Measurements from ENCODE around the gene RBM33.
"Not testable (repeated sequence)": the region's sequence is repeated elsewhere in the genome, so short reads cannot be mapped to it uniquely, and the experiment has no call there.

Gene RBM33

GRCh38 chr7:155681663-155682062 lies 37.2 kb downstream of the RBM33 start:
- no peak for TF ChIP-seq CTCF (IDR thresholded peaks at IDR 0.05; ENCODE audit: low read depth, low read length, missing control alignments)
- DNase-seq (ENCODE audit: low read depth), result no peak
- H3K4me3 ChIP-seq (ENCODE audit: low read depth, low read length), result no peak overlapping the region

DNA sequence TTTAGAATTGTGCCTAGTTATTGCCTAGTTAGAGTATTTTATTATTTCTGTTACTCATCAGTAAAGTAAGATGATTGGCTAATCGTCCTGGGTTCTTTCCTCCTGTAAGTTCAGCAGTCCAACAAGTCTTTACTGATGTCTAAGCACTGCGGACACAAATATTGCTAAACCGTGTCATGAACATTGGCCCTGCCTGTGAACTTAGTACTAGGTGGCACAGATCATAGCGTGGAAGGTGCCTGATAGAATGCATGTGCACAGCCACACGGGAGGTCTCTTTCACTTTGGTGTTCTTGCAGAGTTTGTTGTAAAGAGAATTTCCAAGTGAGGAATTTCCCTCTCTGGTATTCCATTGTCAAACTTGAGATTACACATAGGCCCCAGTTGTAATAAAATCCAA lies 38.0 kb downstream of the RBM33 start:
- no peak for DNase-seq (ENCODE audit: low read depth)
- no peak for TF ChIP-seq CTCF (IDR thresholded peaks at IDR 0.05; ENCODE audit: low read depth, low read length, missing control alignments)

DNA sequence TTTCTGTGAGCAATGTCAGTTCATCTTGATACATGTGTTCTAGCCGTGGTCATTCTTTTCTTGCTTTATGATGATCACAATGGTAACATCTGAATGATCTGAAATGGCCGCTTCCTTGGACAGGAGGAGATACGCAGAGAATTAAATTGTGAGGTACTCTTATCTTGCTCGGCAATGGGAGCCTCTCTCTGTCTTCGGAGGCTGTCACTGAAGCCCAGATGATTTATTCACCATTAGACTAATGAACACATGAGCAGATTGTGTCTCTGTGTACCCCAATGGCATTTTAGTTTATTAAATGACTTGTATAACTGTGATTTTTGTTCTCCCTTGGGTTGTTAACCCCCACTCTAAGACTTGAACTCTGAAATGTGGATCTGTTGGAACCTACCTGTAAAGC lies 38.6 kb downstream of the RBM33 start:
- no peak for DNase-seq (ENCODE audit: low read depth)
- no peak for TF ChIP-seq CTCF (IDR thresholded peaks at IDR 0.05; ENCODE audit: low read depth, low read length, missing control alignments)

More for the DNA sequence above, 38.0 kb downstream of the RBM33 start:
- H3K4me3 ChIP-seq (ENCODE audit: low read depth, low read length), result no peak overlapping the region

DNA sequence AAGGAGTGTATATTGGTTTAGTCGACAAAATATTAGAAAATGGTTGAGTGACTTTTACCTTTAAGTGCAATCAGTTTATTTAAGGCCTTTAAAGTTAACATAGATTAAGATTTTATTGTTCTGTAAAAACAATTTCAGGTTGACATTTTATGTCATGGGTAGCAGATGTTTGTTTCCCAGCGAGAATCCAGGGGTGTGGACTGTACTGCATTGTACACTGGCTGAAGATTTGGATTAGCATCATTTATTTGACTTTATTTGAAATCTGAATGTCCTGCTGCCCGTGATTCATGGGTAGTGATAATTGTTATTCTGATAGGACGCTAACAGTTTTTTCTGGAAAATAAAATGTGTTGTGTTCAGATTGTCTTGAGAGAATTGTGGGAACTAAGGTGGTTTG lies 39.3 kb downstream of the RBM33 start:
- no peak overlapping the region for H3K4me3 ChIP-seq (ENCODE audit: low read depth, low read length)
- TF ChIP-seq CTCF (IDR thresholded peaks at IDR 0.05; ENCODE audit: low read depth, low read length, missing control alignments), result no peak
- DNase-seq (ENCODE audit: low read depth), result no peak

More for the DNA sequence above, 38.6 kb downstream of the RBM33 start:
- no peak overlapping the region for H3K4me3 ChIP-seq (ENCODE audit: low read depth, low read length)

GRCh38 chr7:155684543-155684942 lies 40.1 kb downstream of the RBM33 start:
- H3K4me3 ChIP-seq (ENCODE audit: low read depth, low read length), result no peak overlapping the region
- DNase-seq (ENCODE audit: low read depth), result no peak
- no peak for TF ChIP-seq CTCF (IDR thresholded peaks at IDR 0.05; ENCODE audit: low read depth, low read length, missing control alignments)

DNA sequence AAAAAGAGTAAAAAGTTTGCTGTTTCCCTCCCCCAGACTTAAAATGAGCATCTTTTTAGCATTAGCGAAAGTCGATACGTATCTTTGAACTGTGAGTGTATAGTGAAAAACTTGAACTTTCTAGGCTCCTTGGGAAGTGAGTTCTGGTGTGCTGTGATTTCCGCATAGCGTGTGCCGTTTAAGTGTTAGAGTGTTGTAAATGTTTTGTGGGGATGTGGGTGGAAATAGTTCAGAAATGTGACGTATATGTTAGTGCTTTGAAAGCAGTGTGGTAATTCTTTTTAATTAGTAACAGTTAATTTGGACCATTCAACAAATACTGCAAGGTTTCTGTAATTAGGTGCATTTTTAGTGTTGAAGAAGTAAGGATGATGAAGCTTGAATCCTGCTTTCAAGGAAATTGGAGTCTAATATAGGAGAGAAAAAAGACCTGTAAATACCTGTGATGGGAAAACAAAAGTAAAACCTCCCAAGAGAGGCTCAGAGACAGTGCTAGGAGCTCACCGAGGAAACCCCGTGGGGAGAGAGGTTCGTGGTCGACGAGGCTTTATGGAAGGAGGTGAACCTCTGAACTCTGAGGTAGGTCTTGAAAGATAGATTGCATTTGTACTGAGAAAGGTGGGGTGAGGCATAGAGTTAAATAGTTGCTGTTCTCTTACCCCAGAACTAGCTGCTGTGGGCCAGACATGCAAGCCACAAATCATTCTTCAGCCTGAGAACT lies 40.8 kb downstream of the RBM33 start:
- DNase-seq (ENCODE audit: low read depth), result no peak
- TF ChIP-seq CTCF (IDR thresholded peaks at IDR 0.05; ENCODE audit: low read depth, low read length, missing control alignments), result no peak
- no peak overlapping the region for H3K4me3 ChIP-seq (ENCODE audit: low read depth, low read length)

DNA sequence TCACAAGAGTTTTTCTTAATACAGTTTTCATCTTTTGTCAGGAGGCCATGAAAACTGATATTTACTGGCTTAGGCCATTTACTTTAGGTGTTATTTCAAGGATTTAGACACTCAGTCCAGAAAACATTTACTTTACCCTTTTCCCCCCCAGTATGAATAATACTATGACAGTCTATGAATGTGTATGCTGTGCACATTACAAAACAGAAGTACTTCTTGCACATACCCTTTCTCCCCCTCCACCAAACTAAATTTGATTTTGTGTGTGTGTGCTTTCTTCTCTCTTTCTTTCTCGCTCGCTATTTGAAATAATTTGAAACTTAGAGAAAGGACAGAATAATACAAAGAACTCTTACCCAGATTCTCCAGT lies 41.3 kb downstream of the RBM33 start:
- no peak for DNase-seq (ENCODE audit: low read depth)
- H3K4me3 ChIP-seq (ENCODE audit: low read depth, low read length), result no peak overlapping the region
- TF ChIP-seq CTCF (IDR thresholded peaks at IDR 0.05; ENCODE audit: low read depth, low read length, missing control alignments), result no peak

DNA sequence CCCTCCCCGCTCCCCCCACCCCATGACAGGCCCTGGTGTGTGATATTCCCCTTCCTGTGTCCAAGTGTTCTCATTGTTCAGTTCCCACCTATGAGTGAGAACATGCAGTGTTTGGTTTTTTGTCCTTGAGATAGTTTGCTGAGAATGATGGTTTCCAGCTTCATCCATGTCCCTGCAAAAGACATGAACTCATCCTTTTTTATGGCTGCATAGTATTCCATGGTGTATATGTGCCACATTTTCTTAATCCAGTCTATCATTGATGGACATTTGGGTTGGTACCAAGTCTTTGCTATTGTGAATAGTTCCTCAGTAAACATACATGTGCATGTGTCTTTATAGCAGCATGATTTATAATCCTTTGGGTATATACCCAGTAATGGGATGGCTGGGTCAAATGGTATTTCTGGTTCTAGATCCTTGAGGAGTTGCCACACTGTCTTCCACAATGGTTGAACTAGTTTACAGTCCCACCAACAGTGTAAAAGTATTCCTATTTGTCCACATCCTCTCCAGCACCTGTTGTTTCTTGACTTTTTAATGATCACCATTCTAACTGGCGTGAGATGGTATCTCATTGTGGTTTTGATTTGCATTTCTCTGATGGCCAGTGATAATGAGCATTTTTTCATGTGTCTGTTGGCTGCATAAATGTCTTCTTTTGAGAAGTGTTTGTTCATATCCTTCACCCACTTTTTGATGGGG lies 42.3 kb downstream of the RBM33 start:
- DNase-seq (ENCODE audit: low read depth), result not testable (repeated sequence)

GRCh38 chr7:155688237-155688636 lies 43.8 kb downstream of the RBM33 start:
- not testable (repeated sequence) for H3K4me3 ChIP-seq (ENCODE audit: low read depth, low read length); DNase-seq (ENCODE audit: low read depth)

More for the DNA sequence above, 42.3 kb downstream of the RBM33 start:
- H3K4me3 ChIP-seq (ENCODE audit: low read depth, low read length), result not testable (repeated sequence)

GRCh38 chr7:155690655-155691054 lies 46.2 kb downstream of the RBM33 start:
- DNase-seq (ENCODE audit: low read depth); H3K4me3 ChIP-seq (ENCODE audit: low read depth, low read length): not testable (repeated sequence)

Measured in GM12864 (cell line).